ENCODE data around the gene RNF157.
"Not testable (repeated sequence)": the region's sequence is repeated elsewhere in the genome, so short reads cannot be mapped to it uniquely, and the experiment has no call there.

Gene RNF157

GRCh38 chr17:76270127-76270592, 29.9 kb upstream of the RNF157 start:
- DNase-seq, result no peak

- DNase-seq, result no peak
These were observed 29.0 kb upstream of the RNF157 start for GRCh38 chr17:76268991-76269981.

GRCh38 chr17:76268015-76268749, 27.9 kb upstream of the RNF157 start:
- DNase-seq, result peak; percentile 59 to 68

GRCh38 chr17:76267581-76268001, 27.3 kb upstream of the RNF157 start:
- DNase-seq, result not testable (repeated sequence)

GRCh38 chr17:76267051-76267576, 26.8 kb upstream of the RNF157 start:
- no peak for DNase-seq

GRCh38 chr17:76266244-76266938, 26.1 kb upstream of the RNF157 start:
- no peak for DNase-seq

GRCh38 chr17:76265624-76266243, 25.4 kb upstream of the RNF157 start:
- DNase-seq, result peak in 1 of 2 donors; percentile 38

- peak; percentile 99 to 100 for DNase-seq
These were observed 24.7 kb upstream of the RNF157 start, which contains the start of gene UBALD2 for GRCh38 chr17:76264755-76265623. TSS of gene UBALD2 (plus strand) at chr17:76265348. CDS start at chr17:76265506, 158 bp downstream.

- DNase-seq, result no peak
These were observed 24.1 kb upstream of the RNF157 start for GRCh38 chr17:76264425-76264754.

GRCh38 chr17:76263896-76264295, 23.6 kb upstream of the RNF157 start:
- DNase-seq, result no peak

- DNase-seq, result no peak
These were observed 22.5 kb upstream of the RNF157 start for GRCh38 chr17:76262732-76263344.

GRCh38 chr17:76261421-76262215, 21.3 kb upstream of the RNF157 start:
- peak in 1 of 2 donors; percentile 35 for DNase-seq

GRCh38 chr17:76260669-76261068, 20.4 kb upstream of the RNF157 start:
- DNase-seq, result no peak

GRCh38 chr17:76260220-76260619, 19.9 kb upstream of the RNF157 start:
- DNase-seq, result no peak

GRCh38 chr17:76256430-76257050, 16.2 kb upstream of the RNF157 start:
- DNase-seq, result not testable (repeated sequence)

- DNase-seq, result no peak
These were observed 15.6 kb upstream of the RNF157 start for GRCh38 chr17:76255801-76256429.

- no peak for DNase-seq
These were observed 14.0 kb upstream of the RNF157 start for GRCh38 chr17:76254275-76254674.

GRCh38 chr17:76253841-76254240, 13.5 kb upstream of the RNF157 start:
- no peak for DNase-seq
